ENCODE data around the gene RAB11FIP5. TPM values are rescaled to one million over a fixed set of nuclear protein-coding genes. Genes with fewer than 3 reads are reported as not detected.

Gene RAB11FIP5
- total and polyA plus RNA-seq, 10 of the 15 experiments (the other 5 are each of a cell fraction or from before 2014, with no cell fraction given) = 0.03 to 0.20 (median 0.06) TPM; not detected in 6

DNA sequence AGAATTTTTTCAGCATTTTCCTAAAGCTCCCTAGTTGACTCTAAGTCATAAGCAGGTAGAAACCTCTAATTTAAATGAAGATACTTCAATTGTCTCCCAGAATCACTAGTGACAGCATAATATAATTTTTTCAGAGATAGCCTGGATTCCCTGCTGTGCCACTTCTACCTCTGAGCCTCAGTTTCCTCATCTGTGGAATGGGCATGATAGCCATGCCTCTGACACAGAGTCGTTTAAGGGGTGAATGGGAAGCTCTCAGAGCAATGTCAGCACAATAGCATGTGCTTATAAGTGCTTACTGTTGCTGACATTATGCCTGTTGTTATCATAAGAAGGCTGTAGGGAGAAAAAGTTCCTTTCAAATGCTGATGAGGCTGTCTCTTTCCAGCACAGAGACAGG lies 89.3 kb downstream of the RAB11FIP5 start:
- no peaks in the 10 kb centered on the region for H4K20me1 ChIP-seq (ENCODE audit: control insufficient read depth, insufficient read depth)
- no peaks in the 10 kb centered on the region for H3K9me3 ChIP-seq (replicated peaks; ENCODE audit: control insufficient read depth, insufficient read depth, low read length)
- H3K4me3 ChIP-seq = no peak overlapping the region
- no peaks in the 10 kb centered on the region for H3K79me2 ChIP-seq (ENCODE audit: control insufficient read depth, insufficient read depth, low read length)
- no peak overlapping the region for H3K9ac ChIP-seq (ENCODE audit: control insufficient read depth, insufficient read depth, low read length)
- H3K36me3 ChIP-seq (ENCODE audit: control insufficient read depth in 2 of 2, insufficient read depth in 2 of 2, low read length in 1 of 2) = no peaks in the 10 kb centered on the region
- no peaks in the 10 kb centered on the region for H3K27me3 ChIP-seq (replicated peaks in 1 of 2; ENCODE audit: control insufficient read depth in 2 of 2, insufficient read depth in 2 of 2, low read length in 1 of 2)
- in situ Hi-C loops (cut with MboI) = no loop called here
- ChIA-PET RAD21 (ENCODE audit: unreplicated experiment) (no interaction called here), CTCF (interaction anchor here (1.2 kb wide), 1 partner anchor 12 kb away, joined by 3 read pairs; no protein-coding TSS in a partner anchor), POLR2A (no interaction called here), SMC1A (ENCODE audit: uncharacterized antibody, unreplicated experiment) (no interaction called here)
- intact Hi-C loops (cut with micrococcal nuclease; ENCODE audit: unreplicated experiment) = no loop called here
- no peak for FAIRE-seq
- H3K4me1 ChIP-seq (ENCODE audit: control insufficient read depth, insufficient read depth, low read length) = no peaks in the 10 kb centered on the region
- no peak for DNase-seq (ENCODE audit: low read depth, low spot score)
- no TSS peak for BruUV-seq (replicated peaks)
- no peak overlapping the region for H2AFZ ChIP-seq (ENCODE audit: control insufficient read depth, low read depth, low read length)
- 23% methylated on average over 1 of the region's 1 CpG for WGBS (ENCODE audit: insufficient coverage, insufficient replicate concordance, low lambda C conversion rate, missing lambda C conversion rate)
- TF ChIP-seq RFX5 (IDR thresholded peaks at IDR 0.05; ENCODE audit: low read depth, low read length) (no peak), KDM1A (IDR thresholded peaks at IDR 0.05; ENCODE audit: borderline replicate concordance) (no peak)
- H3K27ac ChIP-seq (ENCODE audit: control insufficient read depth, insufficient read depth) = no peak overlapping the region
- ATAC-seq = no peak
- H3K4me2 ChIP-seq (ENCODE audit: control insufficient read depth, insufficient read depth) = no peak overlapping the region

Other genes starting within 250 kb of the RAB11FIP5 start
Only the 7 nearest of the 9 such genes appear.
- gene SFXN5, start 41.2 kb downstream of the RAB11FIP5 start, total RNA-seq (2014; rRNA removed) = 7.4 and 10.7 TPM in 2 replicates
- gene SFXN5, start 41.2 kb downstream of the RAB11FIP5 start, total RNA-seq (2014; rRNA removed; fragmentation: Illumina TruSeq; extraction: Trizol) = 6.4 and 7.4 TPM in 2 replicates
- gene SFXN5, start 41.2 kb downstream of the RAB11FIP5 start, total RNA-seq (2021) = 11.5 and 12.2 TPM in 2 replicates
- 5.8 and 13.4 TPM in 2 replicates for gene SFXN5, start 41.2 kb downstream of the RAB11FIP5 start, polyA plus RNA-seq (2011; rRNA removed)
- 11.7 and 15.4 TPM in 2 replicates for gene SFXN5, start 41.2 kb downstream of the RAB11FIP5 start, polyA plus RNA-seq (2014; fragmentation: Illumina TruSeq; extraction: Trizol)
- gene SFXN5, start 41.2 kb downstream of the RAB11FIP5 start, polyA plus RNA-seq (2014; fragmentation: Nextera tagmentation; extraction: Ambion mirVana) = 1 to 10 TPM; 3.3 to 4.0 TPM
- 10.3 and 10.6 TPM in 2 replicates for gene SFXN5, start 41.2 kb downstream of the RAB11FIP5 start, polyA plus RNA-seq (2014; rRNA removed)
- 10 to 100 TPM; 15.7 to 15.9 TPM for gene SFXN5, start 41.2 kb downstream of the RAB11FIP5 start, polyA plus RNA-seq (2016; fragmentation: Nextera tagmentation; extraction: Ambion mirVana)
- not detected in 2 replicates for gene NOTO, start 89.6 kb upstream of the RAB11FIP5 start, total RNA-seq (2014; rRNA removed)
- not detected in 2 replicates for gene NOTO, start 89.6 kb upstream of the RAB11FIP5 start, total RNA-seq (2014; rRNA removed; fragmentation: Illumina TruSeq; extraction: Trizol)
- gene NOTO, start 89.6 kb upstream of the RAB11FIP5 start, total RNA-seq (2021) = not detected in 2 replicates
- gene NOTO, start 89.6 kb upstream of the RAB11FIP5 start, polyA plus RNA-seq (2011; rRNA removed) = not detected in 2 replicates
- gene NOTO, start 89.6 kb upstream of the RAB11FIP5 start, polyA plus RNA-seq (2014; fragmentation: Illumina TruSeq; extraction: Trizol) = not detected in 2 replicates
- gene NOTO, start 89.6 kb upstream of the RAB11FIP5 start, polyA plus RNA-seq (2014; fragmentation: Nextera tagmentation; extraction: Ambion mirVana) = not detected
- not detected in 2 replicates for gene NOTO, start 89.6 kb upstream of the RAB11FIP5 start, polyA plus RNA-seq (2014; rRNA removed)
- not detected for gene NOTO, start 89.6 kb upstream of the RAB11FIP5 start, polyA plus RNA-seq (2016; fragmentation: Nextera tagmentation; extraction: Ambion mirVana)
- gene SMYD5, start 101.3 kb upstream of the RAB11FIP5 start, total RNA-seq (2014; rRNA removed) = 31.4 and 31.5 TPM in 2 replicates
- gene SMYD5, start 101.3 kb upstream of the RAB11FIP5 start, total RNA-seq (2014; rRNA removed; fragmentation: Illumina TruSeq; extraction: Trizol) = 21.1 and 21.2 TPM in 2 replicates
- gene SMYD5, start 101.3 kb upstream of the RAB11FIP5 start, total RNA-seq (2021) = 30.8 and 34.4 TPM in 2 replicates
- 23.1 and 34.7 TPM in 2 replicates for gene SMYD5, start 101.3 kb upstream of the RAB11FIP5 start, polyA plus RNA-seq (2011; rRNA removed)
- 29.9 and 35.3 TPM in 2 replicates for gene SMYD5, start 101.3 kb upstream of the RAB11FIP5 start, polyA plus RNA-seq (2014; fragmentation: Illumina TruSeq; extraction: Trizol)
- gene SMYD5, start 101.3 kb upstream of the RAB11FIP5 start, polyA plus RNA-seq (2014; fragmentation: Nextera tagmentation; extraction: Ambion mirVana) = 1 to 10 TPM; 6.1 to 6.6 TPM
- 33.8 and 34.1 TPM in 2 replicates for gene SMYD5, start 101.3 kb upstream of the RAB11FIP5 start, polyA plus RNA-seq (2014; rRNA removed)
- 10 to 100 TPM; 18.4 to 18.8 TPM for gene SMYD5, start 101.3 kb upstream of the RAB11FIP5 start, polyA plus RNA-seq (2016; fragmentation: Nextera tagmentation; extraction: Ambion mirVana)
- 16.9 and 18.6 TPM in 2 replicates for gene PRADC1, start 120.3 kb upstream of the RAB11FIP5 start, total RNA-seq (2014; rRNA removed)
- gene PRADC1, start 120.3 kb upstream of the RAB11FIP5 start, total RNA-seq (2014; rRNA removed; fragmentation: Illumina TruSeq; extraction: Trizol) = 11.7 and 12.4 TPM in 2 replicates
- gene PRADC1, start 120.3 kb upstream of the RAB11FIP5 start, total RNA-seq (2021) = 13.4 and 15.7 TPM in 2 replicates
- gene PRADC1, start 120.3 kb upstream of the RAB11FIP5 start, polyA plus RNA-seq (2011; rRNA removed) = 5.1 and 8.9 TPM in 2 replicates
- gene PRADC1, start 120.3 kb upstream of the RAB11FIP5 start, polyA plus RNA-seq (2014; fragmentation: Illumina TruSeq; extraction: Trizol) = 6.2 and 12.6 TPM in 2 replicates
- 1 to 10 TPM; 3.7 to 8.1 TPM for gene PRADC1, start 120.3 kb upstream of the RAB11FIP5 start, polyA plus RNA-seq (2014; fragmentation: Nextera tagmentation; extraction: Ambion mirVana)
- gene PRADC1, start 120.3 kb upstream of the RAB11FIP5 start, polyA plus RNA-seq (2014; rRNA removed) = 14.9 and 16.1 TPM in 2 replicates
- gene PRADC1, start 120.3 kb upstream of the RAB11FIP5 start, polyA plus RNA-seq (2016; fragmentation: Nextera tagmentation; extraction: Ambion mirVana) = 10 to 100 TPM; 31.5 to 39.0 TPM
- 468 and 475 TPM in 2 replicates for gene CCT7, start 121.4 kb upstream of the RAB11FIP5 start, total RNA-seq (2014; rRNA removed)
- gene CCT7, start 121.4 kb upstream of the RAB11FIP5 start, total RNA-seq (2014; rRNA removed; fragmentation: Illumina TruSeq; extraction: Trizol) = 472 and 478 TPM in 2 replicates
- gene CCT7, start 121.4 kb upstream of the RAB11FIP5 start, total RNA-seq (2021) = 474 and 494 TPM in 2 replicates
- gene CCT7, start 121.4 kb upstream of the RAB11FIP5 start, polyA plus RNA-seq (2011; rRNA removed) = 498 and 571 TPM in 2 replicates
- 574 and 674 TPM in 2 replicates for gene CCT7, start 121.4 kb upstream of the RAB11FIP5 start, polyA plus RNA-seq (2014; fragmentation: Illumina TruSeq; extraction: Trizol)
- 100 to 1,000 TPM; 206 to 377 TPM for gene CCT7, start 121.4 kb upstream of the RAB11FIP5 start, polyA plus RNA-seq (2014; fragmentation: Nextera tagmentation; extraction: Ambion mirVana)
- 530 and 598 TPM in 2 replicates for gene CCT7, start 121.4 kb upstream of the RAB11FIP5 start, polyA plus RNA-seq (2014; rRNA removed)
- 100 to 1,000 TPM; 455 to 510 TPM for gene CCT7, start 121.4 kb upstream of the RAB11FIP5 start, polyA plus RNA-seq (2016; fragmentation: Nextera tagmentation; extraction: Ambion mirVana)
- gene FBXO41, start 171.5 kb upstream of the RAB11FIP5 start, total RNA-seq (2014; rRNA removed) = 11.7 and 14.7 TPM in 2 replicates
- 7.4 and 7.9 TPM in 2 replicates for gene FBXO41, start 171.5 kb upstream of the RAB11FIP5 start, total RNA-seq (2014; rRNA removed; fragmentation: Illumina TruSeq; extraction: Trizol)
- gene FBXO41, start 171.5 kb upstream of the RAB11FIP5 start, total RNA-seq (2021) = 37.0 and 38.9 TPM in 2 replicates
- gene FBXO41, start 171.5 kb upstream of the RAB11FIP5 start, polyA plus RNA-seq (2011; rRNA removed) = 14.5 and 18.9 TPM in 2 replicates
- 11.7 and 17.4 TPM in 2 replicates for gene FBXO41, start 171.5 kb upstream of the RAB11FIP5 start, polyA plus RNA-seq (2014; fragmentation: Illumina TruSeq; extraction: Trizol)
- 1 to 10 TPM; 1.9 to 2.0 TPM for gene FBXO41, start 171.5 kb upstream of the RAB11FIP5 start, polyA plus RNA-seq (2014; fragmentation: Nextera tagmentation; extraction: Ambion mirVana)
- 29.9 and 32.7 TPM in 2 replicates for gene FBXO41, start 171.5 kb upstream of the RAB11FIP5 start, polyA plus RNA-seq (2014; rRNA removed)
- 1 to 10 TPM; 2.8 to 4.1 TPM for gene FBXO41, start 171.5 kb upstream of the RAB11FIP5 start, polyA plus RNA-seq (2016; fragmentation: Nextera tagmentation; extraction: Ambion mirVana)
- not detected in 2 replicates for gene EGR4, start 180.6 kb upstream of the RAB11FIP5 start, total RNA-seq (2014; rRNA removed)
- gene EGR4, start 180.6 kb upstream of the RAB11FIP5 start, total RNA-seq (2014; rRNA removed; fragmentation: Illumina TruSeq; extraction: Trizol) = not detected in 2 replicates
- gene EGR4, start 180.6 kb upstream of the RAB11FIP5 start, total RNA-seq (2021) = 0.16 TPM in 1 of 2 replicates, not detected in the other
- gene EGR4, start 180.6 kb upstream of the RAB11FIP5 start, polyA plus RNA-seq (2011; rRNA removed) = not detected in 2 replicates
- not detected in 2 replicates for gene EGR4, start 180.6 kb upstream of the RAB11FIP5 start, polyA plus RNA-seq (2014; fragmentation: Illumina TruSeq; extraction: Trizol)
- gene EGR4, start 180.6 kb upstream of the RAB11FIP5 start, polyA plus RNA-seq (2014; fragmentation: Nextera tagmentation; extraction: Ambion mirVana) = not detected
- not detected in 2 replicates for gene EGR4, start 180.6 kb upstream of the RAB11FIP5 start, polyA plus RNA-seq (2014; rRNA removed)
- gene EGR4, start 180.6 kb upstream of the RAB11FIP5 start, polyA plus RNA-seq (2016; fragmentation: Nextera tagmentation; extraction: Ambion mirVana) = under 1 TPM in 1 of 2 experiments, not detected in 1; 0.07 TPM